Brain pericyte (primary cell): ENCODE results near the gene CCDC148.
"Not testable (repeated sequence)": the region's sequence is repeated elsewhere in the genome, so short reads cannot be mapped to it uniquely, and the experiment has no call there.

ENCODE experiments used
- DNase-seq: peaks from one replicate; pipeline ENCODE4 v3.0.0-alpha.2; 2012; ENCODE audit warnings: low read depth, low spot score

Gene CCDC148

DNA sequence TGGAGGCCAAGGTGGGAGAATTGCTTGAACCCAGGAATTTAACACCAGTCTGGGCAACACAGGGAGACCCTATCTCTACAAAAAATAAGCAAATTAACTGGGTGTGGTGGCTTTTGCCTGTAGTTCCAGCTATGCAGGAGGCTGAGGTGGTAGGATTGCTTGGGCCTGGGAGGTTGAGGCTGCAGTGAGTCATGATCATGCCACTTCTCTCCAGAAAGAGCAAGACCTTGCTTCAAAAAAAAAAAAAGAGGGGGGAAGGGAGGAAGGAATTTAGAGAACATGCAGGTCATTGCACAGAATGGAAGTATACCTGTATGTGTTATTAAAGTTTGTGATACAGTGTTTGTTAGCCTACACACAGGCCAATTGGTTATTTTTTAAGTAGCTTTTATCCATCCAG, 26.0 kb upstream of the CCDC148 start:
- no peak for DNase-seq

DNA sequence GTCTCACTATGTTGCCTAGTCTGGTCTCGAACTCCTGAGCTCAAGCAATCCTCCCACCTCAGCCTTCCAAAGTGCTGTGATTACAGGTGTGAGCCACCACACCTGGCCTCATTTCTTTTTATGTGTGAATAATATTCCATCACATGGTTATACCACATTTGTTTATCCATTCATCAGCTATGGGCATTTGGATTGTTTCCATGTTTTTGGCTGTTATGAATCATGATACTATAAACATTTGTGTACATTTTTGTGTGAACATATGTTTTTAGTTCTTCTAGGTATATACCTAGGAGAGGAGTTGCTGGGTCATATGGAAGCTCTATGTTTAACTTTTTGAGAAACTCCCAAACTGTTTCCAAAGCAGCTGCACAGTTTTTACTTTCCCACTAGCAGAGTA, 24.6 kb upstream of the CCDC148 start:
- no peak for DNase-seq

DNA sequence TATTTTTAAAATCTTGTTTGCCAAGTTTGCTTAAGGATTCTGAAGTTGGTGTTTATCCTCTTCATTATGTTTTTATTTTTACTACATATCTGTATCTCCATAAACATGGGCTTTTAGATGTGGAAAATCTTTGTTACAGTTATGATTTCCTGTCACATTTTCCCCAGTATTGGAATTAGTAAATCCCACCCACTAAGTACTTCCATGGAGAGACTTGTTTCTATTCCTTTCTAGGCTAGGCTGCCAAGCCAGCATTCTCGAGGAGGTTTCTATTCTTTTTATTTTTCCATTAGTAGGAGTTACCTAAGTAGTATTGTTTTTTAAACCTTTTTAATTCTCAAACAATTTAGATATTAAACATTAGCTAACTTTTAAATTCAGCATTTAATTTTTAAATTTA, 22.3 kb upstream of the CCDC148 start:
- DNase-seq = no peak

DNA sequence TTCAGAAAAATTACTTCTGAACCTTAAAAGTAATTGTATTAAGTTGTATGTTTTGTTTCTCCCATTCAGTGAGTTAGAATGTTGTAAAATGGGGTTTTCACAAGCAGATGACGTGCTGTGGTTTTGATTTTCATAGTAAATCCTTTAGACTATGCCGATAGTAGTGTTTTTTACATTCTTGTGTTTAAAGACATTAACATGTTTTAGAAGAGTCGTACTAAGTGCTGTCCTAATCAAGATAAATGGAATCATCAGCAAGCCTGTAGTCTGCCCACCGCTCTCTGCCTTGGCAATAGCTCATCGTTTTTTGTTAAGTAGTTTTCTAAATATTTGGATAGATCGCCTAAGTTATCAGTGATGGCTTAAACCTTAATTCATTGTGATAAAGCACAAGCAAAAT, 21.7 kb upstream of the CCDC148 start:
- no peak for DNase-seq

DNA sequence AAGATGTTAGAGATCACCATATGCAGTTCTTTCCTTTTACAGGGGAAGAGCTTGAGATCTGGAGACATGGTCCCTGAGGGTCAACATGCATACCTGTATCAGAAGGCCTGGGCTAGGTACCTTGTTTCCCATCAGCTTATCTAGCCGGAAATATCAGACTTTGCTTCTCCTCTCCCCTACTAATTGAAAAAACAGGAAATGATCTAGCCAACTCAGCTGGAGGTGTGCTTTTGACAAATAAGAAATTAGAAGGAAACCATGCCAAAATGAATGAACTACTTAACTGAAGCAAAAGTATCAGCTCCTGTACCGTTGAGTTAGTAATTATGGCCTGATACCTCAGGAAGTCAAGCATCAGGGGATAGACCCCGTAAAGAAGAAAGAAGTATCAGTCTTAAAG, 20.6 kb upstream of the CCDC148 start:
- no peak for DNase-seq

DNA sequence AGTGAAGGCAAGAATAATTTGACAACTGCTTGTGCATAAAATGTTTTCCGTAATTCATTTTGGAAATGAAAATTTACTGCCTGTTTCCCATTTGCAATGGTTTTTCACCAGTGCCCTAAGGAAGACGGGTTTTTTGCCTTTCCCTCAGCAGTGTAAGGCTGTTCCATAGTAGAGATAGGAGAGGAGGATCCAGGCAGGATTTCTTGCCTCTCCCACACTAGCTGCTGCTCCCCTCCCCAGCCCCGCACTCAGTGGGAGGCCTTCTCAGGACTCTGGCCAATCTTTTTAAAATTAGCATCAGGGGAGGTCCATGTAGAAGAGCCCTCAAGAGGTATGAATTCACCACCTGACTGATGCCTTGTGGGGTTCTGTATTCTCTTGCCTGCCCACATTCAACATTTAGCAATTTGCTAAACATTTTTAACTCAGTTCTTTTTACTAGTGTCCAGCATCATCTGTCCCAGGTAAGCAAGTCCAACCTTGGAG, 18.0 kb upstream of the CCDC148 start:
- not testable (repeated sequence) for DNase-seq

DNA sequence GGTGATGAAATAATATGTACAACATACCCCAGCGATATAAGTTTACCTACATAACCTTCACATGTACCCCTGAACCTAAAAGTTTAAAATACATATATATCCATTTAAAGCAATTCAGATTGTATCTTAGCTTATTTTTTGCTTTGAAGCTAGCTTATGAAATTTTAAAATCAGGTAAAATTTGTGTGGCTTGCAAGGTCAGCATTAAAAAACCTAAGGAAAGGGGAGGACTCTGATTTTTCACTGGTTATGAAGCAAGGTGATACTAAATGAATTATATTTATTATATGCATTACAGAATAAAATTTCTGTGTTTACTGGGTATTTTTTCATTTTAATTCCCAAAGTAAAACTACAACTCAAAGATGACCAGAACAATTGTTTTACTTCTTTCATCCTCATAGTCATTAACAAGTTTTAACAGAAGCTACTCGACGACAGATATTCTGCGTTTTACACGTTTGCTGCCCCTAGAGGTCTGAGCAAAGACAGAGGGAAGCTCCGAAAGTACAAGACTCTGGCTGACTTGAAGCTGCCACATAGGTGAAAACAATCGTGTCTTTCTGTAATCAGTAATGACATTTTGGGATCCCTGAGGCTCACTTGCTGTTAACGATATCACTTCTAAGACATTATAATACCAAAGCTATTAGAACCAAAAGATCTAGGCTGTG, 17.3 kb upstream of the CCDC148 start:
- DNase-seq = no peak

DNA sequence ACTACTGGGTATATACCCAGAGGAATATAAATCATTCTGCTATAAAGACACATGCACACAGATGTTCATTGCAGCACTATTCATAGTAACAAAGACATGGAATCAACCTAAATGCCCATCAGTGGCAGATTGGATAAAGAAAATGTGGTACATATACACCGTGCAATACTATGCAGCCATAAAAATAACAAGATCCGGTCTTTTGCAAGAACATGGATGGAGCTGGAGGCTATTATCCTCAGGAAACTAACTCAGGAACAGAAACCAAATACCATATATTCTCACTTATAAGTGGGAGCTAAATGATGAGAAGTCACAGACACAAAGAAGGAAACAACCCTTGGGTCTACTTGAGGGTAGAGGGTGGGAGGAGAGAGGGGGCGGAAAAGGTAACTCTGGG, 16.7 kb upstream of the CCDC148 start:
- DNase-seq = not testable (repeated sequence)

DNA sequence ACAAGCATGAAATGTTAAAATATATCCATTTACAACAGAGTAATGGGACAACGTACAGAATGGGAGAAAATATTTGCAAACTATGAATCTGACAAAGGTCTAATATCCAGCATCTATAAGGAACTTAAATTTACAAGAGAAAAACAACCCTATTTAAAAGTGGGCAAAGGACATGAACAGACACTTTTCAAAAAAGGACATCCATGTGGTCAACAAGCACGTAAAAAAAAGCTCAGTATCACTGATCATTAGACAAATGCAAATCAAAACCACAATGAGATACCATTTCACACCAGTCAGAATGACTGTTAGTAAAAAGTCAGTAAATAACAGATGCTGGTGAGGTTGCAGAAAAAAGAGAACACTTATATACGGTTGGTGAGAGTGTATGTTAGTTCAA, 16.3 kb upstream of the CCDC148 start:
- DNase-seq = not testable (repeated sequence)

DNA sequence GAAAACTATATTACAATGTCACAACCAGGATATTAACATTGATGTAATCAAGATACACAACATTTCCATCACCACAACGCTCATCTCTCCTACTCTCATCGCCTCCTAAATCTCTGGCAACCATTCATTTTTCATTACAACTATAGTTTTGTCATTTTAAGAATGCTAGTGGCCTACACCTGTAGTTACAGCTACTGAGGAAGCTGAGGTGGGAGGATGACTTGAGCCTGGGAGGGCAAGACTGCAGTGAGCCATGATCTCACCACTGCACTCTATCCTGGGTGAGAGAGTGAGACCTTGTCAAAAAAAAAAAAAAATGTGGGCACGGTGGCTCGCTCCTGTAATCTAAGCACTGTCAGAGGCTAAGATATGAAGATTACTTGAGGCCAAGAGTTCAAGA, 10.7 kb upstream of the CCDC148 start:
- DNase-seq = no peak

DNA sequence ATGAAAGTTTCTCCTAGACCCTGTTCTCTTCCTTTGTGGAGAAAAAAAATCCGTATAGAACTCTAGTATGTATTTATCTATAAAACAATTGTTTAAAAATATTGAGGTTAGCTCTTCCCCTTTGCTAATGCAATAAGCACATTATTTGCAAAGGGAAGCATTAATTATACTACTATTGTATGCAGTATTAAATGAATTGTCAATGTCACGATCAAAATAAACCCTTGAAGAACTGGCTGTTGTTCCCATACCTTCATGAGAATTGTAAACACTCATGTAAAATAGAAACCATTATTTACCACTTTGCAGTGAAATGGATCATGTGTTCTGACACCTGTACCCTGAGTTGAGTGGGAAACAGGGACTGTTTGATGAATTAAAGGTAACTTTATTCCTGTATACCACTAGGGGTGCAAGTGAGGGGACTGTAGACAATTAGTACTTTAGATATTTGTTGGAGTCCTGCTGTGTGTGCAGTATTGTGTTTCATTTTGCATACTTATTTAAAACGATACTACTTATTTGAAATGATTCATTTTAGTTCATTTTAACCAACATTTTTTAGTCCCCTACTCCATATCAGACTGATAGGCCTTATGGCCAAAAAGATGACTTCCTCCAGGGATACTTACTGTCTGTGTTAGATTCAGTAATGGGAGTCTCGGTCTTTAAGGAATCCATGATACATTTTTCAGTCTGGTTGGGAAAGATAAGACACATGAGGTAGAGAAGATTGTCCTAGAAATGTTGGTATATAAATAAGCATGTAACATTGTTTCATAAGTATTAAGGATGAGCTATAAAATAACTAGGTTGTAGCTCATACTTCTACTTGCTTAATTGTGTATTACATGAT, 8.1 kb upstream of the CCDC148 start:
- no peak for DNase-seq

DNA sequence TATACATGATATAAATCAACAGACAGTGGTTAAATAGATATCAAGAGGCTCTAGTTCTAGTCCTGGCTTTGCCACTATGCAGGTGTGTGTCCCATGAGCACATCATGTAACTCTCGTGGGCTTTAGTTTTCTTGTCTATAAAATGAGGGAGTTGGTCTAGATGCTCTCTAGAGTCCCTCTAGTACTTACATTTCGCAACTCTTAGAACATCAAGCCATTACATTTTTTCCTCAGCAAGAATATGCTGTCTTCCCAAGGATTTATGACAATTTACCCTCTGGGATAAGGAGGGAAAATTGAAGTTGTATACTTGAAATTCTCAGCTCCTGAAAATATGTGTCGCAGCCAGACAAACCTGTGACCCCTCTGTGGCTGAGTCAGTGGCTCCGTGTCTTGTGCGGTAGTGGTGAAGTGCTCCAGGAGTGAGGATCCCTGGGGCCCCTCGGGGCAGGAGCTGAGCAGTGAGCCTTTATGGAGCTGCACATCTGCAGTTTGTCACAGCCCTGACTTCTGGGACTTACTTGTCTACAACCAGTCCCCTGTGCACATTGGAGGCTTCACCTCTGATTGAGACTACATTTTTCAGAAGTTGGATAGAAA, 7.0 kb upstream of the CCDC148 start:
- DNase-seq = no peak

DNA sequence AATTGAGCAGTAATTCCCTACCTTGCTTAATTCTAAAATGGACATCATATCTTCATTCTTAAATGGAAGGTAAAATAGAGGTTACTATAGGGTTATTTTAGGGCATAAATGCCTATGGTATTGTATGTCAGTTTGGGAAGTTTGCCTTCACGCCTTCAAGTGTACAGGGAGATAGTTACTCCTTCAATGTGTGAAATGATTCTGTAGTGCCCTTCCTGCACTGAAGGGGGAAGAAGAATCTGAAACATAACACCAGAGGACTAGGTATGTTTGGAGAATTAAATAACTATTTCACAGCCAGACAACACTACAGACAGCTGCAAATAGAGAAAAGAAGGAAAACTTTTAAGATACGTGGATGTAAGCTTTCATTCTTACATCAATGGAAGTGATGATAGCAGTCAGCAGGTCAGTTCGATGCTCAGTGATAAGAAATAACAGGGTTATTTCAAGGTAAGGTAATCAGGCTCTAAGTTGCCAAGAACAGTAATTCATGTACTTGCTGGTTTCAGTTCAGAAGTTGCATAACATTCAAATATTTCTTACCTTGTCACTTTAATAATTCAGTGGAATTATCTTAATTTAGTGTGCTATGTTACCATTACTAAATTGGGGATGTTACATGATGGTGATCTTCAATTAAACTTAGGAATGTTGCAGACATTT, 4.2 kb upstream of the CCDC148 start:
- no peak for DNase-seq

DNA sequence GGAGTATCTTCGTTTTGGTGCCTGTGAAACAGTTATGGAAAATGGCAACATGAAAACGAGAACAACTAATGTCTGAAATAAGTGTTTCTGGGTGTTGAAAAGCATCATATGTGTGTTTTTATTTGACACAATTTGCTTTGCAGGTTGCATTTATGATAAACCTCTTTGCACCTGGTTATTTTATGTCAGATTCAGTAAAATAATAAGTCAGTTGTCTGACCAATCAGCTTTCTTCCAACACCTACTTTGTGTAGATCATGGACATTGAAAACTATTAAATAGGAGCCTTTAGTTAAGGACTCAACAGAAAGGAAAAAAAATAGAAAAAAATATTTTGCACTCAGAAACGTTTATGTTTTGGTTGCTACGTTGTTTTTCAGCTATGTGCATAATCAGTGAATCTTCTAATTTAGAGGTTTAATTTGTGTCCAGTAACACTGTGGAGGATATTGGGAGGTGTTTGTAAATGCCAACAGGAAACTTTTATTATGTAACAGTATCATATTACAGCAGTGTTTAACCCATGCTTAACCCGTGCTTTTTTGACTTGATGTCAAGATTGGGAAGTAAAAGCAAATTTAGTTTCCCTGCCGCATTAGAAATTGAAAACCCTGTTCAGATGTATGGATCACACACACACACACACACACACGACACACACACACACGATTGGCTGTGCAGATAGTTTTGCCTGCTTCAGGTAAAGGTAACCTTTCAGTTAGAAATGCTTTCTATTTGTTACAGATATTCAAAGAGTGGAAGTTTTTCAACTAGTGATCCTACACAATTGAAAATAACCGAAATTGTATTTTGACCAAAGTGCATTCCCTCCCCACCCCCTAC, 2.8 kb upstream of the CCDC148 start:
- DNase-seq = no peak

DNA sequence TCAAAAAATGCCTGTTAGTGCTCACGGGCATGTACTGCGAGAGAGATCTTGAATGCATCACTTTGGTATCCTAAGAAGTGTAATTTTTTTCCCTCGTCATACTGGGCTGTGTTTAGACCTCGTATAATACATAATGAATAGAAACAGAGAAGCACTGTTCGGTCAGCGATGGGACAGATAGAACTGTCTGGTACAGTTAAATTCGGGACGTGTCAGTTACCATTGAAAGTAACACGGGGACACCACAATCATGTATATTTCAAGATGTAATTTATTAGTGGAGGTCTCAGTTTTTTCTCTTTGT, 2.0 kb upstream of the CCDC148 start:
- DNase-seq = no peak

DNA sequence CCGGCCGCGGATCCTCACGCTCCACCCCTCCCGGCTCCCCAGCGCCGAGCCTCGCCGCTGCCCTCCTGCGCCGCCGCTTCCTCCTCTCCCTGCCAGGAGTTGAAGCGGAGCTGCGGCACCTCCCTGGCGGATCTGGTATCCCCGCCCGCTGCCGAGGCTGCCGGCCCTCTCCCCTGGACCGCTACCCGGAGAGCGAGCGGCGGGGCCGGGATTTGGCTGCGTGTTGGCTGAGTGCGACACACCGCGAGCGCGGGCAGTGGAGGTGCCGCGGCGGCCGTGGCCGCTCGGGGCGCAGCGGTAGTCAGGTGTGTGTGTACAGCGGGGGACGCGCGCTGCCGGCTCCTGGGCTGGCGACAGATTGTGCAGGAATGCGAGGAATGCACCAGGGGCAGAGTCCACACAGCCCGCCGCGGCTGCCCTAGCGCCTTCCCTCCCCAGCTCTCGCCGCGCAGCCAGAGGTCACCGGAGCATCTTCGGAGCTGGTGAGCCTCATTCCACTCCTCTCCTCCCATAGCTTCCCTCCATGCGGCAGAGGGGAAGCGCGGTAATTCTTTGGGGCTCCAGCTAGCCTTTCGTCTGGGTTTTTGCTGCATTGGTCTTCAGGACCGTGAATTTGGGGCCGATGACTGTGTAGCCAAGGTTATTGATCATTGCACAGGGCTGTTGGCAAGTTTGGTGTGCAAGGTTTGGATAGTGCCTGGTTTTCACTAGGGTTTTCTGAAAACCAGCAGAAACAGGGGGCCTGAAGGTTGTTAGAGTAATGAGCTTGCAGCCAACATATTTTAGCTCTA, 1.5 kb upstream of the CCDC148 start:
- DNase-seq = no peak

DNA sequence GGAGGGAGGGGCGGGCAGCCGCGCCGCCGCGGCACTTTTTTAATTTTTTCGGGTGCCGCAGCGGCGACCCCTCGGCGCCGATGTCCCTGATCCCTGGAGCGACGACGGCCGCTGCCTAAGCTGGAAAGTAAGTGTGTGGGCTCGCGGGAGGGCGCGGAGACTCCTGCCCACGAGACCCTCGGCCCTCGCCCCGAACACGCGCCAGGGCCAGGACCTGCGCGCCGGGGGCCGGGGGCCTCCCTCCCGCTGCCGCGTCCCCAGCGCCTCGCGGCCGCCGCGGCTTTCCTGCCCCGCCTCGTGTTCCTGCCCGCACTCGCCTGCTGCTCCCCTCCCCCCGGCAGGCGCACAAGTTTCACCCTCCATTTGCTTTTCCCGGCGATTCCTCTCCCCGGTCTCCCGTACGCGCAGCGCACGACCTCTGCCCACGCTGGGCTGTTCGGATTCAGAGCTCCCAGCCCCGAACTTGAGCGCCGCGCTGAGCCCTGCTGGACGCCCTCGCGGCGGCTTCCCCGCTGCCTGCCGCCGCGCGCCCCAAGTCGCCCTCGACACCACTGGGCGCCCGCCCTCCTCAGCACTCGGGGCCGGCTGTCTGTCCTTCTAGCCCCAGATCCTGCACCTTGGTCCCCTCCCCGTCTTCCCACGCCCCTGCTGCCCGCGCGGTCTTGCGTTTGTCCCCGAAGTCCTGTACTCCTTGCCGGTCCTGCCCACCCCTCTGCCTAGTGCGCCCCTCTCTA, 706 bp upstream of the CCDC148 start:
- DNase-seq = no peak

DNA sequence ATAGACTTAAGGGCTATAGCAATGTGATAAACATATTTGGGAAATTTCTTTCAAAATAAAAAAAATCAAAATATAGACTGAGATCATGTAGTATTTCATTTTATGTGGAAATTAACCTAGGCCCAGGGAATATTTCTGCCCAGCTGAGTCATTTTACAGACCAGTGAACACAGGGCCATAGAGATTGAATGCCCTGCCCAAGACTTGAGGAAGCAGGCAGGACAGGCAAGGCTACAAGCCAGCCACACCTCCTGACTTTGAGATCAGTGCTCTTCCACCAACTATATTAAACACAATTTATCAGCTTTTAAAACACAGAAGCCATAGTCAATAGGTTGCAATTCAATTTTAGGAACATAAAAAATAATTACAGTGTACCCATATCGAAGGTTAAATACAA, 12.9 kb downstream of the CCDC148 start:
- DNase-seq = no peak

DNA sequence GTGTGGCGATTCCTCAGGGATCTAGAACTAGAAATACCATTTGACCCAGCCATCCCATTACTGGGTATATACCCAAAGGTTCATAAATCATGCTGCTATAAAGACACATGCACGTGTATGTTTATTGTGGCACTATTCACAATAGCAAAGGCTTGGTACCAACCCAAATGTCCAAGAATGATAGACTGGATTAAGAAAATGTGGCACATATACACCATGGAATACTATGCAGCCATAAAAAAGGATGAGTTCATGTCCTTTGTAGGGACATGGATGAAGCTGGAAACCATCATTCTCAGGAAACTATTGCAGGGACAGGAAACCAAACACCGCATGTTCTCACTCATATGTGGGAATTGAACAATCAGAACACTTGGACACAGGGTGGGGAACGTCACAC, 17.5 kb downstream of the CCDC148 start:
- not testable (repeated sequence) for DNase-seq

DNA sequence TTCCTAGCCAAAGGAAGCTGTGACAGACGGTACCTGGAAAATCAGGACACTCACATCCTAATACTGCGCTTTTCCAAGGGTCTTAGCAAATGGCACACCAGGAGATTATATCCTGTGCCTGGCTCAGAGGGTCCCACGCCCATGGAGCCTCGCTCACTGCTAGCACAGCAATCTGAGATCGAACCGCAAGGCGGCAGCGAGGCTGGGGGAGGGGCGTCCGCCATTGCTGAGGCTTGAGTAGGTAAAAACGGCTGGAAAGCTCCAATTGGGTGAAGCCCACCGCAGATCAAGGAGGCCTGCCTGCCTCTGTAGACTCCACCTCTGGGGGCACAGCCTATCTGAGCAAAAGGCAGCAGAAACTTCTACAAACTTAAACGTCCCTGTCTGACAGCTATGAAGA, 22.8 kb downstream of the CCDC148 start:
- DNase-seq = not testable (repeated sequence)
